ENCODE data around the gene ANKRD11. TPM values are rescaled to one million over a fixed set of nuclear protein-coding genes. Genes with fewer than 3 reads are reported as not detected.

Gene ANKRD11
- polyA plus RNA-seq, 1 donor from 2014 or later, result 32.5 TPM

DNA sequence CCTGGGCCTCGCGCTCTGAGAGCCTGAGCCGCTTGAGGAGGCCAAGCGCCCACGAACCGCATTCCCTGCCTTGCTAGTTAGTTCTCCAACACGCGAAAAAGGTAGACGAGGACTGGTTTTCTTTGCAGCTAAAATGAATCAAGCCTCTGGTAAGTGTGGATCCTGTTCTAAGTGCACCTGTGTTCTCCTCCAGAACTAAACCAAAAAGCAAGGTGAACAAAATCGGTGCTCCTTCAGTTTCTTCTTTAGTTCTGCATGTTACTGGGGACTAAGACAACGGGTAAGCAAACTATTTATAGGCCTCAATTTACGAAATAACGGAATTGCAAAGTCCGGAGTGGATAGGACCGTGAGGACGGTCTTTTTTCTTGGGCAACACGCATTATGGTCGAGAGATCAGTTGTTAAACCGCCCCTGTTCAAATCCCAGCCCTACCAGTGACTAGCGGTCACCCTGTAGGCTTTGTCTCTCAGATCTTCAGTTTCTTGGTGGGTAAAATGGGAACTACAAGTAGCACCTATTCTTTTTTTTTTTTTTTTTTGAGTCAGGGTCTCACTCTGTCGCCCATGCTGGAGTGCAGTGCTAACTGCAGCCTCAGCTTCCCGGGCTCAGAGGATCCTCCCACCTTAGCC is 993 bp upstream of the ANKRD11 start:
- Histone ChIP-seq H3K9me3 (ENCODE audit: low read length) (no peaks in the 10 kb centered on the region), H3K4me2 (ENCODE audit: low read length) (peak overlapping the region; percentile 83), H3K9me2 (ENCODE audit: insufficient read depth, low read length) (no peaks in the 10 kb centered on the region), H3K4me3 (ENCODE audit: low read length) (peak overlapping the region; percentile 78), H3K9ac (ENCODE audit: low read length) (peak overlapping the region; percentile 76), H3F3A (ENCODE audit: insufficient read depth, low read length, poor library complexity, severe bottlenecking) (peaks cover 3% of the 10 kb centered on the region), H2AFZ (ENCODE audit: low read depth, low read length) (peak overlapping the region; percentile 17), H3K27ac (ENCODE audit: low read length) (peak overlapping the region; percentile 75), H4K20me1 (ENCODE audit: insufficient read depth) (peaks cover 7% of the 10 kb centered on the region), H3K27me3 (ENCODE audit: insufficient read depth, low read depth, low read length) (no peaks in the 10 kb centered on the region), H3K36me3 (ENCODE audit: insufficient read depth, low read length) (no peaks in the 10 kb centered on the region), H3K79me2 (replicated peaks; ENCODE audit: insufficient read depth, low read length) (peaks cover 40% of the 10 kb centered on the region)
- no peak for TF ChIP-seq EP300 (conservative IDR thresholded peaks at IDR 0.05; ENCODE audit: poor library complexity, severe bottlenecking)
- peak; percentile 6 for TF ChIP-seq RAD21 (conservative IDR thresholded peaks at IDR 0.05)
- no peak for TF ChIP-seq EZH2 (IDR thresholded peaks at IDR 0.05; ENCODE audit: borderline replicate concordance, insufficient read depth, low read length, poor library complexity, severe bottlenecking)
- TF ChIP-seq, protein P1, sequence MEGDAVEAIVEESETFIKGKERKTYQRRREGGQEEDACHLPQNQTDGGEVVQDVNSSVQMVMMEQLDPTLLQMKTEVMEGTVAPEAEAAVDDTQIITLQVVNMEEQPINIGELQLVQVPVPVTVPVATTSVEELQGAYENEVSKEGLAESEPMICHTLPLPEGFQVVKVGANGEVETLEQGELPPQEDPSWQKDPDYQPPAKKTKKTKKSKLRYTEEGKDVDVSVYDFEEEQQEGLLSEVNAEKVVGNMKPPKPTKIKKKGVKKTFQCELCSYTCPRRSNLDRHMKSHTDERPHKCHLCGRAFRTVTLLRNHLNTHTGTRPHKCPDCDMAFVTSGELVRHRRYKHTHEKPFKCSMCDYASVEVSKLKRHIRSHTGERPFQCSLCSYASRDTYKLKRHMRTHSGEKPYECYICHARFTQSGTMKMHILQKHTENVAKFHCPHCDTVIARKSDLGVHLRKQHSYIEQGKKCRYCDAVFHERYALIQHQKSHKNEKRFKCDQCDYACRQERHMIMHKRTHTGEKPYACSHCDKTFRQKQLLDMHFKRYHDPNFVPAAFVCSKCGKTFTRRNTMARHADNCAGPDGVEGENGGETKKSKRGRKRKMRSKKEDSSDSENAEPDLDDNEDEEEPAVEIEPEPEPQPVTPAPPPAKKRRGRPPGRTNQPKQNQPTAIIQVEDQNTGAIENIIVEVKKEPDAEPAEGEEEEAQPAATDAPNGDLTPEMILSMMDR (IDR thresholded peaks at IDR 0.05; ENCODE audit: poor library complexity, severe bottlenecking), result peak; percentile 50

DNA sequence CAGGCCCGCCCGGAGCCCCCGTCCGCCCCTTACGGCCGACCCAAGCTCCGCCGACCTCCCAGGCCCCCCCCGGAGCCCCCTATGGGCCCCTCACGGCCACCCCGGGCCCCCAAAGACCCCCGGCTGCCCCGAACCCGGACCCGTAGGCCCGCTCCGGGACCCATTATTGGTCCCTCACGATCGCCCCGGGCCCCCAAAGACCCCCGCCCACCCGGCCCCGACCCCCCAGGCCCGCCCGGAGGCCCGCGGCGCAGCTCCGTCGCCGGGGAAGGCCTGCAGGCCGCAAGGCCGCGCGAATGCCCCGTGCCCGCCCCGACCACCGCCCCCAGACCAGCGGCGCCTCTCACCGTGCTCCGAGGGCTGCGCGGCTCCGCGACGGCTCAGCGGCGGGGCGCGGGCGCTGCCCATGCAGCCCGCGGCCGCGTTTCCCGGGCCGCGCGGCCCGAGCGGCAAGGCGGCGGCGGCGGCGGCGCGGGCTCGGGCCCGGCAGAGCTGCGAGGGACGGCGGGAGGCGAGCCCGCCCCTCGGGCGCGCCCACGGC is 393 bp downstream of the ANKRD11 start:
- peaks cover 7% of the 10 kb centered on the region for H4K20me1 ChIP-seq (ENCODE audit: insufficient read depth)
- TF ChIP-seq SMC3 (conservative IDR thresholded peaks at IDR 0.05; ENCODE audit: poor library complexity) (no peak), EZH2 (IDR thresholded peaks at IDR 0.05; ENCODE audit: borderline replicate concordance, insufficient read depth, low read length, poor library complexity, severe bottlenecking) (no peak), RAD21 (conservative IDR thresholded peaks at IDR 0.05) (no peak), EP300 (conservative IDR thresholded peaks at IDR 0.05; ENCODE audit: poor library complexity, severe bottlenecking) (no peak), POLR2AphosphoS5 (IDR thresholded peaks at IDR 0.05) (no peak), TAF1 (IDR thresholded peaks at IDR 0.05; ENCODE audit: low read depth) (no peak), MXI1 (conservative IDR thresholded peaks at IDR 0.05; ENCODE audit: poor library complexity, severe bottlenecking) (no peak)
- TF ChIP-seq, protein P2, sequence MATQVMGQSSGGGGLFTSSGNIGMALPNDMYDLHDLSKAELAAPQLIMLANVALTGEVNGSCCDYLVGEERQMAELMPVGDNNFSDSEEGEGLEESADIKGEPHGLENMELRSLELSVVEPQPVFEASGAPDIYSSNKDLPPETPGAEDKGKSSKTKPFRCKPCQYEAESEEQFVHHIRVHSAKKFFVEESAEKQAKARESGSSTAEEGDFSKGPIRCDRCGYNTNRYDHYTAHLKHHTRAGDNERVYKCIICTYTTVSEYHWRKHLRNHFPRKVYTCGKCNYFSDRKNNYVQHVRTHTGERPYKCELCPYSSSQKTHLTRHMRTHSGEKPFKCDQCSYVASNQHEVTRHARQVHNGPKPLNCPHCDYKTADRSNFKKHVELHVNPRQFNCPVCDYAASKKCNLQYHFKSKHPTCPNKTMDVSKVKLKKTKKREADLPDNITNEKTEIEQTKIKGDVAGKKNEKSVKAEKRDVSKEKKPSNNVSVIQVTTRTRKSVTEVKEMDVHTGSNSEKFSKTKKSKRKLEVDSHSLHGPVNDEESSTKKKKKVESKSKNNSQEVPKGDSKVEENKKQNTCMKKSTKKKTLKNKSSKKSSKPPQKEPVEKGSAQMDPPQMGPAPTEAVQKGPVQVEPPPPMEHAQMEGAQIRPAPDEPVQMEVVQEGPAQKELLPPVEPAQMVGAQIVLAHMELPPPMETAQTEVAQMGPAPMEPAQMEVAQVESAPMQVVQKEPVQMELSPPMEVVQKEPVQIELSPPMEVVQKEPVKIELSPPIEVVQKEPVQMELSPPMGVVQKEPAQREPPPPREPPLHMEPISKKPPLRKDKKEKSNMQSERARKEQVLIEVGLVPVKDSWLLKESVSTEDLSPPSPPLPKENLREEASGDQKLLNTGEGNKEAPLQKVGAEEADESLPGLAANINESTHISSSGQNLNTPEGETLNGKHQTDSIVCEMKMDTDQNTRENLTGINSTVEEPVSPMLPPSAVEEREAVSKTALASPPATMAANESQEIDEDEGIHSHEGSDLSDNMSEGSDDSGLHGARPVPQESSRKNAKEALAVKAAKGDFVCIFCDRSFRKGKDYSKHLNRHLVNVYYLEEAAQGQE (IDR thresholded peaks at IDR 0.05; ENCODE audit: borderline replicate concordance), result no peak
- TF ChIP-seq, protein P1 (IDR thresholded peaks at IDR 0.05; ENCODE audit: poor library complexity, severe bottlenecking), result no peak
- H3K9me2 ChIP-seq (ENCODE audit: insufficient read depth, low read length), result no peaks in the 10 kb centered on the region
- peak overlapping the region; percentile 89 for H3K9ac ChIP-seq (ENCODE audit: low read length)
- H3K79me2 ChIP-seq (replicated peaks; ENCODE audit: insufficient read depth, low read length), result peaks cover 53% of the 10 kb centered on the region
- peak overlapping the region; percentile 78 for H3K4me3 ChIP-seq (ENCODE audit: low read length)
- no peaks in the 10 kb centered on the region for H3K36me3 ChIP-seq (ENCODE audit: insufficient read depth, low read length)
- no peaks in the 10 kb centered on the region for H3K27me3 ChIP-seq (ENCODE audit: insufficient read depth, low read depth, low read length)
- H3F3A ChIP-seq (ENCODE audit: insufficient read depth, low read length, poor library complexity, severe bottlenecking), result peaks cover 3% of the 10 kb centered on the region
- H3K9me3 ChIP-seq (ENCODE audit: low read length), result no peaks in the 10 kb centered on the region
- no peak overlapping the region for H3K4me2 ChIP-seq (ENCODE audit: low read length)
- H3K27ac ChIP-seq (ENCODE audit: low read length), result peak overlapping the region; percentile 89
- H2AFZ ChIP-seq (ENCODE audit: low read depth, low read length), result no peak overlapping the region
